IPS-18c (cell line): ENCODE data around the gene SIX5.
A peak's percentile ranks its signal among the peaks of the same experiment; 100 is the strongest.

Experiments used
- H3K4me3 ChIP-seq: 2 replicates; pipeline ENCODE4 v1.7.0; 2013; ENCODE audit warnings: low read depth, mild to moderate bottlenecking, low read length, moderate library complexity; ENCODE audit not compliant: insufficient read depth
- H3K9me3 ChIP-seq: one replicate; pipeline ENCODE4 v1.6.1; 2013; ENCODE audit warnings: mild to moderate bottlenecking, low read length, moderate library complexity; ENCODE audit not compliant: control insufficient read depth, insufficient read depth

Gene SIX5

GRCh38 chr19:45798995-45799517 is 30.0 kb upstream of the SIX5 start:
- Histone ChIP-seq H3K9me3 (no peaks in the 10 kb centered on the region), H3K4me3 (no peak overlapping the region)

GRCh38 chr19:45794627-45795026 is 25.6 kb upstream of the SIX5 start:
- no peak overlapping the region for H3K4me3 ChIP-seq
- no peaks in the 10 kb centered on the region for H3K9me3 ChIP-seq

GRCh38 chr19:45793876-45794275 is 24.8 kb upstream of the SIX5 start:
- no peaks in the 10 kb centered on the region for H3K9me3 ChIP-seq

GRCh38 chr19:45793178-45793564 is 24.1 kb upstream of the SIX5 start:
- no peak overlapping the region for H3K4me3 ChIP-seq

More at GRCh38 chr19:45793876-45794275, 24.8 kb upstream of the SIX5 start:
- H3K4me3 ChIP-seq: no peak overlapping the region

GRCh38 chr19:45792470-45793177 is 23.6 kb upstream of the SIX5 start, which contains the start of gene DMWD:
DMWD (minus strand) TSS chr19:45792845; CDS start chr19:45792756, 89 bp downstream.
- Histone ChIP-seq H3K4me3 (peak within 1 kb of the TSS; percentile 91), H3K9me3 (no peaks in the 10 kb centered on the region)

More at GRCh38 chr19:45793178-45793564, 24.1 kb upstream of the SIX5 start:
- H3K9me3 ChIP-seq: no peaks in the 10 kb centered on the region

GRCh38 chr19:45791744-45792469 is 22.9 kb upstream of the SIX5 start:
- H3K4me3 ChIP-seq: peak overlapping the region; percentile 91
- H3K9me3 ChIP-seq: no peaks in the 10 kb centered on the region

- Histone ChIP-seq H3K4me3 (no peak overlapping the region), H3K9me3 (no peaks in the 10 kb centered on the region)
Measured at GRCh38 chr19:45790942-45791341, 21.9 kb upstream of the SIX5 start.

GRCh38 chr19:45789035-45789786 is 20.2 kb upstream of the SIX5 start:
- H3K9me3 ChIP-seq: no peaks in the 10 kb centered on the region
- no peak overlapping the region for H3K4me3 ChIP-seq

- H3K4me3 ChIP-seq: no peak overlapping the region
- no peaks in the 10 kb centered on the region for H3K9me3 ChIP-seq
Measured at GRCh38 chr19:45786533-45786894, 17.5 kb upstream of the SIX5 start.

GRCh38 chr19:45785781-45786532 is 16.9 kb upstream of the SIX5 start:
- Histone ChIP-seq H3K4me3 (no peak overlapping the region), H3K9me3 (no peaks in the 10 kb centered on the region)

GRCh38 chr19:45785097-45785496 is 16.0 kb upstream of the SIX5 start:
- no peak overlapping the region for H3K4me3 ChIP-seq
- H3K9me3 ChIP-seq: no peaks in the 10 kb centered on the region

GRCh38 chr19:45784096-45784495 is 15.0 kb upstream of the SIX5 start:
- H3K9me3 ChIP-seq: no peaks in the 10 kb centered on the region
- no peak overlapping the region for H3K4me3 ChIP-seq

- no peak overlapping the region for H3K4me3 ChIP-seq
- no peaks in the 10 kb centered on the region for H3K9me3 ChIP-seq
Measured at GRCh38 chr19:45782820-45783785, 14.1 kb upstream of the SIX5 start.

- Histone ChIP-seq H3K4me3 (no peak within 1 kb of the TSS), H3K9me3 (no peaks in the 10 kb centered on the region)
Measured at GRCh38 chr19:45782162-45782691, 13.2 kb upstream of the SIX5 start, which contains the start of gene DMPK. DMPK (minus strand) TSS chr19:45782490; CDS start chr19:45782352, 138 bp downstream.

GRCh38 chr19:45781214-45782161 is 12.4 kb upstream of the SIX5 start:
- H3K4me3 ChIP-seq: no peak overlapping the region

More at GRCh38 chr19:45781214-45782161, 12.4 kb upstream of the SIX5 start:
- H3K9me3 ChIP-seq: no peaks in the 10 kb centered on the region
